T-helper 22 cell (primary cell): ENCODE data around the gene NFIA.

Source experiments
- DNase-seq: peaks from one replicate; pipeline ENCODE4 v3.0.0-alpha.2; 2020; ENCODE audit warnings: low read depth

Gene NFIA

GRCh38 chr1:61083807-61084440 is 1.6 kb downstream of the NFIA start:
- no peak for DNase-seq

GRCh38 chr1:61084491-61085031 is 2.2 kb downstream of the NFIA start:
- DNase-seq = no peak

GRCh38 chr1:61085206-61085982 is 3.0 kb downstream of the NFIA start:
- DNase-seq = no peak

GRCh38 chr1:61085983-61086644 is 3.8 kb downstream of the NFIA start:
- no peak for DNase-seq

- no peak for DNase-seq
Observed at GRCh38 chr1:61087571-61087970, 5.2 kb downstream of the NFIA start.

- no peak for DNase-seq
Observed at GRCh38 chr1:61088163-61088974, 6.0 kb downstream of the NFIA start.

GRCh38 chr1:61089338-61089737 is 7.0 kb downstream of the NFIA start:
- DNase-seq = no peak

GRCh38 chr1:61089741-61090140 is 7.4 kb downstream of the NFIA start:
- DNase-seq = no peak

- DNase-seq = no peak
Observed at GRCh38 chr1:61090546-61091202, 8.3 kb downstream of the NFIA start.

GRCh38 chr1:61091455-61091854 is 9.1 kb downstream of the NFIA start:
- DNase-seq = no peak

GRCh38 chr1:61092642-61093041 is 10.3 kb downstream of the NFIA start:
- DNase-seq = no peak

- no peak for DNase-seq
Observed at GRCh38 chr1:61093525-61094137, 11.3 kb downstream of the NFIA start.

GRCh38 chr1:61094677-61095469 is 12.5 kb downstream of the NFIA start:
- no peak for DNase-seq

- no peak for DNase-seq
Observed at GRCh38 chr1:61095470-61095812, 13.1 kb downstream of the NFIA start.

GRCh38 chr1:61097317-61097716 is 15.0 kb downstream of the NFIA start:
- DNase-seq = no peak

GRCh38 chr1:61097722-61098121 is 15.4 kb downstream of the NFIA start:
- DNase-seq = no peak

- no peak for DNase-seq
Observed at GRCh38 chr1:61098333-61098732, 16.0 kb downstream of the NFIA start.

- no peak for DNase-seq
Observed at GRCh38 chr1:61098906-61099437, 16.6 kb downstream of the NFIA start.

GRCh38 chr1:61100578-61100977 is 18.2 kb downstream of the NFIA start:
- DNase-seq = no peak

GRCh38 chr1:61101536-61101935 is 19.2 kb downstream of the NFIA start:
- DNase-seq = no peak
